A172 (cell line): ENCODE data around the gene ACTR1A. TPM values are rescaled to one million over a fixed set of nuclear protein-coding genes. Genes with fewer than 3 reads are reported as not detected.
A peak's percentile ranks its signal among the peaks of the same experiment; 100 is the strongest.
"Not testable (repeated sequence)": the region's sequence is repeated elsewhere in the genome, so short reads cannot be mapped to it uniquely, and the experiment has no call there.

Experiments used
- DNase-seq: peaks from one replicate; pipeline ENCODE4 v3.0.0-alpha.2; 2015; ENCODE audit warnings: low spot score
- total RNA-seq: library from RNA; depleted of rRNA; stranded (reverse); fragments of >200 nt; shearing (Covaris generic); gene quantifications from 2 replicates; pipeline ENCODE4 v1.2.3, GENCODE V29; 2014

ACTR1A gene
- total RNA-seq, 1 experiment from 2014 or later, result 163 TPM

DNA sequence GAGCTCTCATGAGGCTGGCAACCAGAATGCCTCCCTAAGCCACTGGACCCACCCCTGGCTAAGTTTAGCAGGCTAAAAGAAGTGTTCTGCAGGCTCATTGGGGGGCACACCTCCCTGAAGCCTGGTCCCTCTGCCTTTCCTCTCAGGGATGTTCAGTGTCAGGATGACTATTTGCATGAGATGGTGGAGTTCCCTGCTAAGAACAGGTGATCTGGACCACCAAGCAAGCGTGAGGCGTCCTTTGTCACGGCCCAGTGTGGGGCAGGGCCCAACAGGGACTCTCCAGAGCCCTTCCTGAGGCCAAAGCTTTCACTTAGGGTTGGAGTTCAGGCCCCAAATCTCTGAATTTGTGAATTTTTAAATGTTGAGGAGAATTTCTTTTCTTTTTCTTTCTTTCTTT lies 13.2 kb upstream of the ACTR1A start:
- DNase-seq, result no peak

GRCh38 chr10:102514487-102515311 lies 12.2 kb upstream of the ACTR1A start:
- DNase-seq, result no peak

DNA sequence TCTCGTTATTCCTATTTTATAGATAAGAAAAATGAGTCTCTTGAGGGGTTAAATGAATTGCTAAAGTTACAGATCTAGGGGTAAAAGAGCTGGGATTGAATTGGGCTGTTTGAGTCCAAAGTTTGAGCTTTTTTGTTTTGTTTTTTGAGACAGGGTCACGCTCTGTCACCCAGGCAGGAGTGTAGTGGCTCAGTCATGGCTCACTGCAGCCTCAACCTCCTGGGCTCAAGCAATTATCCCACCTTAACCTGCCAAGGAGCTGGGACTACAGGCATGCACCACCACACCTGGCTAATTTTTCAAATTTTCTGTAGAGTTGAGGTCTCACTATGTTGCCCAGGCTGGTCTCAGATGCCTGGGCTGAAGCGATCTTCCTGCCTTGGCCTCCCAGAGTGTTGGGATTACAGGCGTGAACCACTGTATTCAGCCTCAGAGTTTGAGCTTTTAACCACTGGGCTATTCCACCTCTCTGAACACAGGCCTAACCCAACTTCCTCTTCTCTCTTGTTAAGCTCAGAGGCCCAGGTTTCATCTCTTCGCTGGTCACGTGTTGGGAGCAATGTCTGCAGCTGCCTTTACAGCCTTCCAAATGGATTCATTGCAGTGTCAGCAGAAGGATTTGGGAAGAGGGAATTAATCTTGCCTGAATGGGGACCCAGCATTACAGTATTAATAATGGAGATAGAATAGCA lies 9.2 kb upstream of the ACTR1A start:
- no peak for DNase-seq

GRCh38 chr10:102509387-102509786 lies 6.9 kb upstream of the ACTR1A start:
- DNase-seq, result peak; percentile 47

DNA sequence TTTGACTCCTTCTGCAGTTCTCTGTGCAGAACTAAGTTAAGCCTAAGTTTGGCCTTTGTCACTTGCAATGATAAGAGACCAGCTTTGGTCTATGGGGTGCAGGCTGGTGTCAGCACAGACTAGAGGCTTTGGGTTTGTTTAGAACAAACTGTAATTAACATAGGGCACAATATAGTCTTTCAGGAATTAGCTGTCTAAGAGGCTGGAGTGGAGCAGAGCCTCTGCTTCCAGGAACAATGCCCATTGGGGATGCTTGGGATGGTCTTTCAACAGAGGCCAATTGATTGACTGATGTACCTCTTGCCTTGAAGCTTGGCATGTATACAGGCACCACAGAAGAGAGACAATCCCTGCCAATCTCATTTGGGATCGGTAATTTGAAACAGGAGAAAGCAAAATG lies 6.0 kb upstream of the ACTR1A start:
- no peak for DNase-seq

DNA sequence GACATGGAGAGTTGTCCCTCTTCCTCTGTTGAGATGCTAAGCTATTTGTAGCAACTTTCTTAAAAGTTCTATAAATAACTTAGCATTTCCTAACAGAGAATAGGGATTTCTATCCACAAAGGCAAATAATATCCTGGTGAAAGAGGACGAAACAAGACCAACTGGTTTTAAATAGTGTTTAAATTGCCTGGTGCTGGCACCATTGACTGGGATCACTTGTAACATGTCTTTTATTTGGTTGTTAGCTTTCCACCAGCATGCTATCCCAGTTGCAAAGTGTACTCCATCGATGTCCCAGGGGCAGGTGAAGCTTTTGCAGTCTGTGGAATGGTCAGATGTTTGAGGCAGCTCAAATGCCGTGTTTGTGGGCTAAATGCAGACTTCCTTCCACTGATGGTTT lies 5.0 kb upstream of the ACTR1A start:
- DNase-seq, result no peak

DNA sequence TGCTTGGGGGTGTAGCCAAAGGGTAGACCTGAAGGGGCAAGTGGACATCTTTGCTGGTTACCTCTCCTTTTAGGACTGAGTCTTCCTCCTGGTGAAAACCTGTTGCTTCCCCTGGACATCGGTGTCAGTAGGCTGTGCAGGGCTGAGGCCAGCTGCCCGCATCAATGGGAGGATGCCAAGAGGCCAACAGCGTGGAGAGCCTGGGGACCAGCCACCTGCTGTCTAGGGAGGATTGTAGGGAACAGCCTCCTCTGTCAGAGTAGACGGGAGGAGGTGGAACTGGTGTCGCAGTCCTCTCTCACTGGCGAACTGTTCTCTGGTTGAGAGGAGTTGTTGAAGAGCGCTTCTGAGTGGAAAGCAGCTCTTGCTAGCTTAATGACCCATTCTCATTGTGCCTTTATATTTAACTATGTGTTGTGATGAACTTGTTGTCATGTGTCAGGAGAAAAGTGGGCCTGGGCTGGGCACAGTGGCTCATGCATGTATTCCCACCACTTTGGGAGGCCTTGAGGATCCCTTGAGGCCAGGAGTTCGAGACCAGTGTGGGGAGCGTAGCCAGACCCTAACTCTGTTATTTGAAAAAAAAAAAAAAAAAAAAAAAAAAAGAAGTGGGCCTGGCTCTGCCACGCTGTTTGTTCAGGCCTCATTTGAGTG lies 3.1 kb upstream of the ACTR1A start:
- DNase-seq, result no peak

- DNase-seq, result no peak
These were observed 2.4 kb upstream of the ACTR1A start for GRCh38 chr10:102504976-102505300.

DNA sequence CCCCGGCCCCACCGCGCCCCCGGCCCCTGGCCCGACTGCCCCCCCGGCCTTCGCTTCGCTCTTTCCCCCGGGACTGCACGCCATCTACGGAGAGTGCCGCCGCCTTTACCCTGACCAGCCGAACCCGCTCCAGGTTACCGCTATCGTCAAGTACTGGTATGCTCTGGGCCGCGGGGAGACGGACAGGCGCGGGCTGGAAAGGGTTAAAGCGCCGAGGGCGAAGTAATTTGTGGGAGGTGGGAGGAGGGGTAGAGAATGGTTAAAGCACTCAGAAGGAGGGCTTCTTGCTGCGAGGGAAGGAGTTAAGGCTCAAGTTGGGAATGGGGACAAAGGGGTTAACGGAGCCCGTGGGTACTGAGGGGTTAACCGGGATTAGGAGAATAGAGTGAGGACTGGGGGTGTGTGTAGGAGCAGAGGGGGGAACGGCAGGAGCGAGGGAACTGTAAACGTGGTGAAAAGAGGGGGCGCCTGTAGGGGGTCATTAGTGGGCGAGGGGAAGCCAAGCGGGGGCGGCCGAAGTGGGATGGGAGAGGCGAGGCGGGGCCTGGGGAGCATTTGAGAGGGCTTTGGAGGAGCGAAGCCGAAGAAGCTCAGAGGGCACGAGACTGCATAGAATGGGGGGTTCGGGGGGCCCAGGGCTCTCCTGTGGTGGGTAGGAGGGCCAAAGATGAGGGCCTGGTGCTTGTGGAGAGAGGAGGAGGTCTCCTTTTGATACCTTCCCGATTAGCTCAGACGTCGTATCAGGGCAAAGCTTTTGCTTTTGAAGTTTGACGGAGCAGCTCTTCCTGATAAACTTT lies 1.9 kb upstream of the ACTR1A start:
- DNase-seq, result peak; percentile 24

- DNase-seq, result peak; percentile 96
These were observed 1.0 kb upstream of the ACTR1A start, which contains the start of gene SUFU for GRCh38 chr10:102503264-102504178. Gene SUFU (plus strand): TSS chr10:102503972. CDS start chr10:102504153, 181 bp downstream.

GRCh38 chr10:102502029-102502336 lies 529 bp downstream of the ACTR1A start:
- DNase-seq, result peak; percentile 100

- DNase-seq, result peak; percentile 21
These were observed 1.1 kb downstream of the ACTR1A start for GRCh38 chr10:102501201-102502028.

DNA sequence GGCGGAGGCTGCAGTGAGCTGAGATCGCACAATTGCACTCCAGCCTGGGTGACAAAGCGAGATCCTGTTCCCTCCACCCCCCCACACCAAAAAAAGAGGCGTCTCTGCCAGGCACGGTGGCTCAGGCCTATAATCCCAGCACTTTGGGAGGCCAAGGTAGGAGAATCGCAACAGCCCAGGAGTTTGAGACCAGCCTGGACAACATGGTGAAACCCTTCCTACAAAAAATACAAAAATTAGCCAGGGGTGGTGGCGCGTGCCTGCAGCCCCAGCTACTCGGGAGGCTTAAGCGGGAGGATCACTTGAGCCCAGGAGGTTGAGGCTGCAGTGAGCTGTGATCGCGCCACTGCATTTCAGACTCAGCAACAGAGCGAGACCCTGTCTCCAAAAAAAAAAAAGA lies 1.8 kb downstream of the ACTR1A start:
- DNase-seq, result not testable (repeated sequence)

- DNase-seq, result no peak
These were observed 3.2 kb downstream of the ACTR1A start for GRCh38 chr10:102499356-102499755.

DNA sequence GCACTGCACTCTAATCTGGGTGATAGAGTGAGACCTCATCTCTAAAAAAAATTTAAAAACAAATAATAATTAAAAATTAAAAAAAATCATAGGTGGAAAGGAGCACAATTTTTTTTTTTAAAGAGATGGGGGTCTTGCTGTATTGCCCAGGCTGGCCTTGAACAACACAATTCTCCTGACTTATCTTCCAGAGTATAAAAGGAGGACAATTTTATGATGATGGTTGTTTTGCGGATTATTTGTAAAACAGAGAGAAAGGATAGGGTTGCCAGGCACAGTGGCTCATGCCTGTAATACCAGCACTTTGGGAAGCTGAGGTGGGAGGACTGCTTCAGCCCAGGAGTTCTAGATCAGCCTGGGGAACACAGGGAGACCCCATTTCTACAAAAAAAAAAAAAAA lies 5.0 kb downstream of the ACTR1A start:
- DNase-seq, result no peak

DNA sequence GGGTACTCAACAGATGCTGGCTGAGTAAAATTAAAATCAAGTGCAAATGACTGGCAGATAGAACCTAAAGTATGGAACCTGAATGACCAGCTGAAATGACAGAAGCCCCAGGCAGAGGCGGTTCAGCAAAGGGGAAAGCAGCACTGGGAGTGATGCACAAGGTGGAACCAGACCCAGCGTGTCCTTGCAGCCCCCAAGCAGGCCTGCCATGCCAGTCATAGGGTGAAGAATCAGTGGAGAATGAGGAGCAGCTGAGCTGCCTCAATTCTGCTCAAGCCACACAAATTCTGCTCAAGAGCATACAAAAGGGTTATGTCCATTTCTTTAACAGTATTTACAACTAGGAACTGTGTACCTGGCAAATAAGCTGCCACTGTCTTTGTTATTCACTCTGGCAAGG lies 8.7 kb downstream of the ACTR1A start:
- DNase-seq, result no peak

DNA sequence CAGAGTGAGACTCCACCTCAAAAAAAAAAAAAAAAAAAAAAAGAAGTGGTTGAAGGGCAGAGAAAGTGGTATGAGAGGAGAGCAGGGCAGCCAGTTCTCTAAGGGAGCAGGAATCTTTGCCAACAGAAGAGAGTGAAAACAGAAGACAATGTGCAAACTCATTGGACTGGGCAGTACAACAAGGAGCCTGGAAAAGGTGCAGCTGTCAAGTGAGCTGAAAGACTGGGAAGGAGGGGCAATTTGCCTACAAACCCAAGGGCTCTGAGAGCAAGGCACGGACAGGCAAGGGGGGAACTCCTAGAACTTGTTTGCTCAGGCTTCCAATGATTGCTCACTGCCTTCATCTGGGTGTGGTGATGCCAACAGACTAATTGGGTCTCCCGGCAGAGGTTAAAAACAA lies 9.5 kb downstream of the ACTR1A start:
- DNase-seq, result no peak

DNA sequence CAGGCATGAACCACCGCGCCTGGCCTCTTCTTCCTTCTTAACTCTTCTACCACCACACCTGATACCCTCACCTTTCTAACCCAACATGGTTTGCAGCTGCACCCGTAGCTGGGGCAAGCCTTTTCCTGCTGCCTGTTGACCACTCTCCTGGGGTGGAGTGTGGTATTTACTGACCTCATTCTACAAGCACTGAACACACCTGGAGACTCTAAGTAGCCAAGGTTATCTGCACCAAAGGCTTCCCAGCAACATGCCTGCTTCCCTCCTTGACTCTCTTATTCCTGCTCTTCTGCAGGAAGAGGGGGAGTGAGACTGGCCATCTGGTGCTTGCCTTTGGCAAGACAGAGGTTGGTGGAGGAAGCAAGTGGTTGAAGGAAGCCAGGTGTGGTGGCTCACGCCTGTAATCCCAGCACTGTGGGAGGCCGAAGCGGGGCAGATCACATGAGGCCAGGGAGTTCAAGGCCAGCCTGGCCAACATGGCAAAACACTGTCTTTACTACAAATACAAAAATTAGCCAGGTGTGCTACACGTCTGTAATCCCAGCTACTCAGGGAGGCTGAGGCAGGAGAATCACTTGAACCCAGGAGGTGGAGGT lies 10.1 kb downstream of the ACTR1A start:
- no peak for DNase-seq

- no peak for DNase-seq
These were observed 11.4 kb downstream of the ACTR1A start for GRCh38 chr10:102491136-102491535.
